GM12864 (cell line): ENCODE results near the gene MORN1.

Experiments
- DNase-seq: peaks from one replicate; pipeline ENCODE4 v3.0.0-alpha.2; 2011; ENCODE audit warnings: low read depth
- H3K4me3 ChIP-seq: 2 replicates; pipeline ENCODE4 v1.5.1; 2011; ENCODE audit warnings: mild to moderate bottlenecking, low read depth, low read length, control low read depth
- CTCF ChIP-seq: IDR thresholded peaks from 2 replicates; pipeline ENCODE4 v1.5.1; 2011; ENCODE audit warnings: low read depth, mild to moderate bottlenecking, moderate library complexity, low read length, control low read depth, inconsistent platforms; ENCODE audit errors: missing control alignments

MORN1 gene

GRCh38 chr1:2349806-2350205 lies 41.5 kb downstream of the MORN1 start:
- TF ChIP-seq CTCF, result no peak
- no peak for DNase-seq
- no peak overlapping the region for H3K4me3 ChIP-seq

- no peak for DNase-seq
- H3K4me3 ChIP-seq, result no peak overlapping the region
- TF ChIP-seq CTCF, result no peak
Measured at GRCh38 chr1:2348346-2349325, 42.7 kb downstream of the MORN1 start.

- no peak overlapping the region for H3K4me3 ChIP-seq
- no peak for TF ChIP-seq CTCF
- no peak for DNase-seq
Measured at GRCh38 chr1:2347896-2348295, 43.5 kb downstream of the MORN1 start.

- no peak for DNase-seq
- TF ChIP-seq CTCF, result no peak
Measured at GRCh38 chr1:2347409-2347785, 44.0 kb downstream of the MORN1 start.

GRCh38 chr1:2346691-2347408 lies 44.5 kb downstream of the MORN1 start:
- H3K4me3 ChIP-seq, result no peak overlapping the region
- no peak for TF ChIP-seq CTCF
- DNase-seq, result no peak

More at GRCh38 chr1:2347409-2347785, 44.0 kb downstream of the MORN1 start:
- H3K4me3 ChIP-seq, result no peak overlapping the region

- no peak for DNase-seq
- TF ChIP-seq CTCF, result no peak
- no peak overlapping the region for H3K4me3 ChIP-seq
Measured at GRCh38 chr1:2345297-2346075, 45.9 kb downstream of the MORN1 start.
